DMS 273 (cell line): Measurements from ENCODE around the gene SMIM41.

Source experiments
- DNase-seq: peaks from one replicate; lab custom pipeline; 2025; ENCODE audit not compliant: unreplicated experiment; lab: John Stamatoyannopoulos, UW

SMIM41 gene

GRCh38 chr12:52145228-52146088 lies 66.0 kb downstream of the SMIM41 start:
- no peak for DNase-seq

GRCh38 chr12:52146089-52146821 lies 66.8 kb downstream of the SMIM41 start:
- no peak for DNase-seq

GRCh38 chr12:52146822-52147366 lies 67.4 kb downstream of the SMIM41 start:
- no peak for DNase-seq

GRCh38 chr12:52147367-52147963 lies 68.0 kb downstream of the SMIM41 start:
- DNase-seq: peak; percentile 14

GRCh38 chr12:52147964-52148463 lies 68.5 kb downstream of the SMIM41 start:
- no peak for DNase-seq

GRCh38 chr12:52148464-52149181 lies 69.1 kb downstream of the SMIM41 start:
- peak; percentile 14 for DNase-seq

GRCh38 chr12:52149182-52149641 lies 69.7 kb downstream of the SMIM41 start:
- no peak for DNase-seq

GRCh38 chr12:52149651-52150241 lies 70.2 kb downstream of the SMIM41 start:
- DNase-seq: peak; percentile 21

- DNase-seq: no peak
These were observed 71.8 kb downstream of the SMIM41 start for GRCh38 chr12:52151153-52151836.

- DNase-seq: peak; percentile 76
These were observed 72.6 kb downstream of the SMIM41 start for GRCh38 chr12:52151837-52152783.

GRCh38 chr12:52152905-52153317 lies 73.4 kb downstream of the SMIM41 start:
- DNase-seq: no peak

- DNase-seq: no peak
These were observed 75.8 kb downstream of the SMIM41 start for GRCh38 chr12:52155048-52155868.

- no peak for DNase-seq
These were observed 76.8 kb downstream of the SMIM41 start for GRCh38 chr12:52156311-52156710.

- peak; percentile 80 for DNase-seq
These were observed 77.5 kb downstream of the SMIM41 start for GRCh38 chr12:52156757-52157565.

- DNase-seq: no peak
These were observed 78.2 kb downstream of the SMIM41 start for GRCh38 chr12:52157566-52158150.
